ACC112 (cell line): ENCODE data around the gene INPP4A.

Experiments
- H2AFZ ChIP-seq: fragments of 200-600 bp; sonication (generic); one replicate; pipeline ENCODE4 v1.6.0; 2017; ENCODE audit warnings: antibody characterized with exemption, low read length; ENCODE audit not compliant: unreplicated experiment
- H3K27ac ChIP-seq: fragments of 200-600 bp; sonication (generic); 2 replicates; pipeline ENCODE4 v1.5.1; 2014; ENCODE audit warnings: low read depth, mild to moderate bottlenecking, antibody characterized with exemption, low read length, moderate library complexity
- H3K27me3 ChIP-seq: fragments of 200-600 bp; sonication (generic); 2 replicates; pipeline ENCODE4 v1.6.1; 2014; ENCODE audit warnings: mild to moderate bottlenecking, antibody characterized with exemption, low read length, moderate library complexity, mixed read lengths; ENCODE audit not compliant: insufficient read depth
- H3K36me3 ChIP-seq: fragments of 200-600 bp; sonication (generic); 2 replicates; pipeline ENCODE4 v1.6.1; 2016; ENCODE audit warnings: mild to moderate bottlenecking, antibody characterized with exemption, low read length, moderate library complexity, mixed read lengths; ENCODE audit not compliant: insufficient read depth
- H3K4me1 ChIP-seq: fragments of 200-600 bp; sonication (generic); one replicate; pipeline ENCODE4 v1.6.1; 2016; ENCODE audit warnings: low read length, mixed read lengths; ENCODE audit not compliant: insufficient read depth, unreplicated experiment, control insufficient read depth
- H3K4me3 ChIP-seq: fragments of 200-600 bp; sonication (generic); 2 replicates; pipeline ENCODE4 v1.5.1; 2014; ENCODE audit warnings: mild to moderate bottlenecking, low read depth, low read length
- H3K79me2 ChIP-seq: fragments of 200-600 bp; sonication (generic); one replicate; pipeline ENCODE4 v1.6.0; 2016; ENCODE audit warnings: low read length; ENCODE audit not compliant: control insufficient read depth, unreplicated experiment, insufficient read depth

INPP4A gene

GRCh38 chr2:98477036-98477435, 32.4 kb downstream of the INPP4A start:
- peaks cover 28% of the 10 kb centered on the region for H3K4me1 ChIP-seq
- no peak overlapping the region for H3K27ac ChIP-seq
- H3K4me3 ChIP-seq: no peak overlapping the region
- no peaks in the 10 kb centered on the region for H3K27me3 ChIP-seq
- no peaks in the 10 kb centered on the region for H3K36me3 ChIP-seq
- peaks cover 9% of the 10 kb centered on the region for H3K79me2 ChIP-seq
- H2AFZ ChIP-seq: no peak overlapping the region

- Histone ChIP-seq H3K36me3 (no peaks in the 10 kb centered on the region), H3K27ac (no peak overlapping the region), H2AFZ (no peak overlapping the region), H3K4me3 (no peak overlapping the region), H3K79me2 (peaks cover 5% of the 10 kb centered on the region), H3K27me3 (no peaks in the 10 kb centered on the region), H3K4me1 (peaks cover 28% of the 10 kb centered on the region)
Observed at GRCh38 chr2:98477506-98477905, 32.8 kb downstream of the INPP4A start.

GRCh38 chr2:98478088-98478551, 33.5 kb downstream of the INPP4A start:
- Histone ChIP-seq H3K27ac (no peak overlapping the region), H3K79me2 (peaks cover 5% of the 10 kb centered on the region), H3K4me1 (peaks cover 28% of the 10 kb centered on the region), H2AFZ (no peak overlapping the region), H3K27me3 (no peaks in the 10 kb centered on the region), H3K36me3 (no peaks in the 10 kb centered on the region), H3K4me3 (no peak overlapping the region)

DNA sequence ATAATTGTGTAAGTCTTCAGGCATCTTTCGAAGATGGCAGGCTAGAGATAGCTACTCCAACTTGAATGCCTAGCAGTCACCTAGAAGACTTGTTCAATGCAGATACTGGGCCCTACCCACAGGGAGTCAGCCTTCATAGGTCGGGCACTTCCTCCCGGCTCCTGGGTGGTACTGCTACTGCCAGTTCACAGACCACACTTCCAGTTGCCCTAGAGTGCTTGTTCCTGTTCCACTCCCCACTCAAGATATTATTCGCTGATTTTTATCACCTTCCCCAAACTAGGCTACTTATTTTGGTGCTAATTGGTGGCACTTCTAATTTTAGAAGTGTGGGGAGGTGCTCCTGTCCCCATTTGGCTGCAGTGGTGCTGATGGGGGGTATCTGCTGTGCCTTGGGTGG, 34.2 kb downstream of the INPP4A start:
- Histone ChIP-seq H3K36me3 (no peaks in the 10 kb centered on the region), H3K79me2 (peaks cover 5% of the 10 kb centered on the region), H3K4me1 (peaks cover 28% of the 10 kb centered on the region), H3K27ac (no peak overlapping the region), H3K27me3 (no peaks in the 10 kb centered on the region), H2AFZ (no peak overlapping the region), H3K4me3 (no peak overlapping the region)

DNA sequence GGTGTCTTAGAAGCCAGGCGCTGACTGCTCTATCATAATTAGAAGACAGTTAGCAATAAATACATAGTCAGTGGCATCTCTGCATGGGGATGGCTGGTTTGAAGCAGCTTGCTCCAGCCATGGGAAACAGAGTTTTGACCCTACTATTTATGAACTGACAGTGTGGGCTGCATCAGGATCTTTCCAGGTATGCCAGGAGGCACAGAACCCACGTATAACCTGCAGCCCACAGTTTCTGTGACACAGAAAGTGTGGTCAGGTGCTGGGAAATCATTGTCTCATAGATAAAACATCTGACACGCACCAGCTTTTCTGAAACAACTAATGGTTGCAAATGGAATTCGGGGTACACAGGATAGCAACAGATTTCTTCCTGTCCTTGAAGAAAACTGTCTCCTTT, 34.7 kb downstream of the INPP4A start:
- Histone ChIP-seq H2AFZ (no peak overlapping the region), H3K27me3 (no peaks in the 10 kb centered on the region), H3K36me3 (no peaks in the 10 kb centered on the region), H3K4me1 (peaks cover 28% of the 10 kb centered on the region), H3K79me2 (peaks cover 5% of the 10 kb centered on the region), H3K27ac (no peak overlapping the region), H3K4me3 (no peak overlapping the region)

- peaks cover 7% of the 10 kb centered on the region for H3K79me2 ChIP-seq
- no peak overlapping the region for H2AFZ ChIP-seq
- H3K4me3 ChIP-seq: no peak overlapping the region
- no peaks in the 10 kb centered on the region for H3K36me3 ChIP-seq
- H3K27me3 ChIP-seq: no peaks in the 10 kb centered on the region
- H3K27ac ChIP-seq: no peak overlapping the region
- H3K4me1 ChIP-seq: peaks cover 28% of the 10 kb centered on the region
Observed at GRCh38 chr2:98479959-98480524, 35.4 kb downstream of the INPP4A start.

- Histone ChIP-seq H3K36me3 (no peaks in the 10 kb centered on the region), H3K27me3 (no peaks in the 10 kb centered on the region), H3K4me3 (no peak overlapping the region), H3K27ac (no peak overlapping the region), H2AFZ (no peak overlapping the region), H3K79me2 (peaks cover 8% of the 10 kb centered on the region), H3K4me1 (peaks cover 27% of the 10 kb centered on the region)
Observed at GRCh38 chr2:98480598-98480997, 35.9 kb downstream of the INPP4A start.

GRCh38 chr2:98482362-98482761, 37.7 kb downstream of the INPP4A start:
- Histone ChIP-seq H3K27ac (no peak overlapping the region), H3K4me3 (no peak overlapping the region), H2AFZ (no peak overlapping the region), H3K4me1 (peaks cover 23% of the 10 kb centered on the region), H3K79me2 (peaks cover 6% of the 10 kb centered on the region), H3K27me3 (no peaks in the 10 kb centered on the region), H3K36me3 (no peaks in the 10 kb centered on the region)

GRCh38 chr2:98483257-98483861, 38.7 kb downstream of the INPP4A start:
- Histone ChIP-seq H3K4me1 (peaks cover 25% of the 10 kb centered on the region), H3K27ac (no peak overlapping the region), H3K27me3 (no peaks in the 10 kb centered on the region), H2AFZ (no peak overlapping the region), H3K36me3 (no peaks in the 10 kb centered on the region), H3K4me3 (no peak overlapping the region), H3K79me2 (peaks cover 3% of the 10 kb centered on the region)

DNA sequence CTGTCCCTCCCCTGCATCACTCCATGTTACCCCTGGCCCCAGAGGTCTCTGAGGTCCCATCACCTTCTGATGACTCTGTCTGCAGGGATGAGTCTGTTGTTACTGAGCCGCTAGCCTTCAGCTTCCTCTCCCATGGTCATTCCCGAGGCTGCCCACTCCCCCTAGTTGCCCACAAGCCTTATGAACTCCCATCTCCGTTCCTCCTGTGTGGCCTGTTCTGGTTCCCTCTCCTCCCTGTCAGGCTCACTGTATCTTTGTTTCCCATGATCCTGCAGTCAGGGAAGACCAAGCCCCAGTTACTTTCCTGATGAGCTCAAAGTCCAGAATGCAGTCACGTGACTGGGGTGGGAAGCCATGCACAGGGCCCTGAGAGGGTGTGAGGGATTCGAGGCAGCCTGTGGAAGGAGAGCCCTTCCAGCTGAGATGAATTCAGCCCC, 39.5 kb downstream of the INPP4A start:
- Histone ChIP-seq H3K27me3 (no peaks in the 10 kb centered on the region), H3K4me3 (no peak overlapping the region), H3K79me2 (peaks cover 3% of the 10 kb centered on the region), H3K27ac (no peak overlapping the region), H3K4me1 (peaks cover 18% of the 10 kb centered on the region), H3K36me3 (no peaks in the 10 kb centered on the region), H2AFZ (no peak overlapping the region)
